HG02623 (cell line): Measurements from ENCODE around the gene PCBP3.
"Not testable (repeated sequence)": the region's sequence is repeated elsewhere in the genome, so short reads cannot be mapped to it uniquely, and the experiment has no call there.

ENCODE experiments used
- ATAC-seq: cut with Tn5 transposase; IDR thresholded peaks from one replicate; pipeline ENCODE4 v1.9.1; 2021; ENCODE audit warnings: moderate library complexity; ENCODE audit not compliant: unreplicated experiment

Gene PCBP3

GRCh38 chr21:45836694-45837670, 193.5 kb downstream of the PCBP3 start:
- ATAC-seq = no peak

- ATAC-seq = no peak
These were observed 194.4 kb downstream of the PCBP3 start for GRCh38 chr21:45837936-45838335.

DNA sequence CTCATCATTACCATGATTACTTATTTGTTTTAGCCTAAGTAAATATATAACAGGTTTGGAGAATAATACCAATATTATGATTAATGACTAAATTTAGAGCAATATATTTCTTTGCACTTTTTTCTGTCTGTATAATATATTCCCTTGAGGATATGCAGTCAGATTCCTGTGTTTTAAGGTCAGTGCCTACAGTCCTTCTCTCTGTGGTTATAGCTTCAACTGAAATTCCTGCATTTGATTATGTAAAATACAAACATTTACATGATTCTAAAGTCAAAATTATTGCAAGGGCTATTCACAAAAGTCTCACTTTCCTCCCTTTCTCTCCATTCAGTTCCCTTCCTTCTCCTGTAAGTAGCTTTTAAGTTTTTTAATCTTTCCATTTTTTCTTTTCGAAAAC, 195.1 kb downstream of the PCBP3 start:
- no peak for ATAC-seq

GRCh38 chr21:45839274-45839673, 195.7 kb downstream of the PCBP3 start:
- ATAC-seq = no peak

DNA sequence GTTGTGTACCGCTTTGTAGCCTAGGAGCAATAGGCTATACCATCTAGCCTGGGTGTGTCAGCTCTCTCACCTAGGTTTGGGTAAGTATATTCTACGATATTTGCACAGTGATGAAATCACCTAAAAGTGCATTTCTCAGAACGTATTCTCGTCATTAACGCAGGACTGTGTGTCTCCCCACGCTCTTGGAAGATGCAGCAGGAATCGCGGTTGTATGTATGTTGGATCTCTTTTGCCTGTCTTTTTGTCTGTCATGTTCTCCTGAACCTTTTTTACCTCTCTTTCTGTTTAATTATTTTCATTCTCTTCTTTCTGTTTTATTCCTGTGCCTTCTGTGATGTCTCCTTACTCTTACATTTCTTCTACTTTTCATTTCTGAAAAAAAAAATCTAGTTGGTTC, 197.5 kb downstream of the PCBP3 start:
- no peak for ATAC-seq

DNA sequence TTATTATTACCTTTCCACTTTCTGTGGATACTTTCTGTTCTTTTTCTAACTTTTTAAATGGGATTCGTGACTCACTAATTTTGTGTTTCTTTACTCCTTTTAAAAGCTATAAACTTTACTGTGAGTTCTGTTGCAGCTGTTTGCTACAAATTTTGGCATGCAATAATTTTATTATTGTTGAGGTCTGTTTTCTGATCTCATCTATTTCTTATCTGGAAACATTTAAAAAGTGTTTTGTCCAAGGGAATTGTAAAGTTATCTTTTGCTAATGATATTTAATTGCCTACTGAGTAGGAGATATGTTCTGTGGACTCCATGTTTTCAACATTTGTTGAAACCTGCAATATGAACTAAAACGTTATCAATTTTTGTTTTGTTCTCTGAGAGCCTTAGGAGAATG, 199.9 kb downstream of the PCBP3 start:
- no peak for ATAC-seq

DNA sequence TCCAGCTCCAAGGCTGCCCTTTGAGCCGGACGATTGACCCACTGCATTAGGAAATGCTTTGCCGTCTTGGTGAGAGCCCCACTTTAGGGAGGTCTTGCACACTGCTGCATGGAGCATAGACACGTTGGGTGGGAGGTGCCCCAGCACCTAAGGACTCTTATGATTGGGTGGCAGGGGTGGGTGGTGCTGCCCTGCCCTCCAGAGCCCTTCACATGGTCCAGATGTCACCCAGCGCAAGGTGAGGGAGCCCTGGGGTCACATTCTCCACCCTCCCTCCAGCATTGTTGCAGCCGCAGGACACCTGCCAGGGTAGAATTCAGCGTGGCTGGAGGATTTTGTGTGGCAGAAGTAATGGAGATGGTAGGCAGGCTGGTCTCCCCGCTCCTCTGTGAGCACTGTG, 200.7 kb downstream of the PCBP3 start:
- ATAC-seq = no peak

DNA sequence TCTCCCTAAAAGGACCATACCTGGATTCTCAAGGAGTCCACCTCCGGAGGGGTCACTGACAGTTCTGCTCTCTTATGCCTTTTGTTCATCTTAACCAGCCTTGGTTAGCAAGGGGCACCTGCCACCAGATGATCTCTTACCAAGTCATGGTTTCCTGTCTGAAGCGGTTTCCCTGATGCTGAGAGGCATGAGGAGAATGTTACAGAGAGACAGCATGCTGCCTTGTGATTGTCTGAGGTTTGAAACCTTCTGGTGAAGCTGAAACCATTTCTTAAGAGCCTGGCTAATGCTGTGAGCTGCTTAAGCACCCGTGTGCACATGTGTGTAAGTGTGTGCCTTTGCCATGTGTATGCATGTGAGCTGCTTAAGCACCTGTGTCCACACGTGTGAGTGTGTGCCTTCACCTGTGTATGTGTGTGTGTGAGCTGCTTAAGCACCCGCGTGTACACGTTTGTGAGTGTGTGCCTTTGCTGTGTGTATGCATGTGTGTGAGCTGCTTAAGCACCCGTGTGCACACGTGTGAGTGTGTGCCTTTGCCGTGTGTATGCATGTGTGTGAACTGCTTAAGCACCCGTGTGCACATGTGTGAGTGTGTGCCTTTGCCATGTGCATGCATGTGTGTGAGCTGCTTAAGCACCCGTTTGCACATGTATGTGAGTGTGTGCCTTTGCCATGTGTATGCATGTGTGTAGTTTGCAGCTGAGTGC, 201.7 kb downstream of the PCBP3 start:
- ATAC-seq = no peak

- no peak for ATAC-seq
These were observed 202.2 kb downstream of the PCBP3 start for GRCh38 chr21:45845770-45846090.

- ATAC-seq = no peak
These were observed 203.0 kb downstream of the PCBP3 start for GRCh38 chr21:45846373-45847160.

- no peak for ATAC-seq
These were observed 204.3 kb downstream of the PCBP3 start for GRCh38 chr21:45847870-45848269.

- ATAC-seq = no peak
These were observed 204.8 kb downstream of the PCBP3 start for GRCh38 chr21:45848331-45848730.

DNA sequence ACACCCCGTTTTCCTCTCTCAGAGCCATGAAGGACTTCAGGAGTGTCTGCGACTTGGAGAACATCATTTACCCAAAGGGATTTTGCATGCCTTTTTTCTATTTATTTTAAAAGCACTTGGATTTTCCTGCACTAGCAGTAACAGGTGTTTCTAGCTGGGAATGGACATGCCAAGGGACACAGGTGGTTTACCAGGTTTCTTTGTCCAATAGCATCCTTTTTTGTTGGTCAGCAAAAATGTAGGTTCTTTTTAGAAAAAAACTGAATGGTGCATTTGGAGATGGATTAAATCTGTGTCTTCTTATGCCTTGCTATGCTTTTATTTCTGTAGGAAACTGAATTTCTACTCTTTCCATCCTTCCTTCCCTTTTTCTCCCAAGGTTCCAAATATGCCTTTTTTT, 205.3 kb downstream of the PCBP3 start:
- no peak for ATAC-seq

- ATAC-seq = no peak
These were observed 206.1 kb downstream of the PCBP3 start for GRCh38 chr21:45849651-45850050.

DNA sequence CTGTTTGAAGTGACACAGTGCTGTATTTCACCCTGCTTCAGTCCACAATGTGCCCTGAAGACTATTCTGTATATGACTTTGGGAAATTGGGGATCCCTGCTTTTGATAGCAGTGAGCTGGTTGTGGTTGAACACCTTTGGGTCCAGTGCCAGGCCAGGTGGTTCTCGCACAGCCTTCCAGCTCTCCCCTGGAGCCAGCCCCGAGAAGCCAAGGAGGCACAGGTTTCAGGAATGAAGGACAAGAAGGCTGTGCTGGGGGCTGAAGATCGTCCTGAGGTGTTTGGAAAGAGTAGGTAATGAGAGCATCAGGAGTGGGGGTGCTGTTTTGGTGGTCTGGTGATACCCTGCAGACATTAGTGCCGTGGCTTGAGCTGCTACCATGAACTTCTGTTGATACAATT, 206.7 kb downstream of the PCBP3 start:
- ATAC-seq = no peak

DNA sequence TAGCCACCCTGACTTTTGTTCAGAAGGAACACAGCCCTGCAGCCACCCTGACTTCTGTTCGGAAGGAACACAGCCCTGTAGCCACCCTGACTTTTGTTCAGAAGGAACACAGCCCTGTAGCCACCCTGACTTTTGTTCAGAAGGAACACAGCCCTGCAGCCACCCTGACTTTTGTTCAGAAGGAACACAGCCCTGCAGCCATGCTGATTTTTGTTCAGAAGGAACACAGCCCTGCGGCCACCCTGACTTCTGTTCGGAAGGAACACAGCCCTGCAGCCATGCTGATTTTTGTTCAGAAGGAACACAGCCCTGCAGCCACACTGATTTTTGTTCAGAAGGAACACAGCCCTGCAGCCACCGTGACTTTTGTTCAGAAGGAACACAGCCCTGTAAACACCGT, 208.9 kb downstream of the PCBP3 start:
- ATAC-seq = not testable (repeated sequence)

- no peak for ATAC-seq
These were observed 209.4 kb downstream of the PCBP3 start for GRCh38 chr21:45852886-45853400.

GRCh38 chr21:45853703-45854342, 210.3 kb downstream of the PCBP3 start:
- no peak for ATAC-seq

DNA sequence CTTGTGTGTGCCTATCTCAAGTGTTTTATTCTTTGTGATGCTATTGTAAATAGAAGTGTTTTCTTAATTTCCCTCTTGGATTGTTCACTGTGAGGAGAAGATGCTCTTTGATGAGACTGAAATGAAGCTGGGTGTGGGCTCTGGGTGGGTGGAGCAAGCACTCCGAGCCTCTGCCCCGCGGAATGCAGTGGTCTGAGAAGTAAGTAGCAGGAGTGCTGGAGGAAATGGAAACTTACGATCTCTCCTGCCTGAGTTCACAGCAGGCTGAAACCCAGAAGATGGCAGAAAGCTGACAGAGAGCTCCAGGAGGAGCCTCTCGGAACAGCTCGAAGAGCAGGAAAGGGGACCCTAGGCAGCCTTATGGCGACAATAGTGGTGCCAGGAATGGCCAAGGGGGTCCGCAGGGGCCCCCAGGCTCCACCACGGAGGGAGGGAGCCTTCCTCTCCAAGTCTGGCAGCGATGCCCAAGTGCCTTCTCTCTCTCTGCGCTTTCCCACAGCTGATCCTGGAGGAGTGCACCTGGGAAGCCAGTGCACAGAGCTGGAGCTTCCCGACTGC, 211.2 kb downstream of the PCBP3 start:
- no peak for ATAC-seq

GRCh38 chr21:45855248-45855811, 211.8 kb downstream of the PCBP3 start:
- no peak for ATAC-seq
